Stimulated activated CD8-positive, alpha-beta memory T cell treated with anti-CD3 and anti-CD28 coated beads, Interleukin-15, amount 100 ng/mL, for 24 hours (primary cell): ENCODE measurements around the gene COL6A5.
"Not testable (repeated sequence)": the region's sequence is repeated elsewhere in the genome, so short reads cannot be mapped to it uniquely, and the experiment has no call there.

Experiments
- DNase-seq: peaks from one replicate; pipeline ENCODE4 v3.0.0-alpha.2; 2020; ENCODE audit warnings: low read depth

Gene COL6A5

GRCh38 chr3:130442284-130442683 lies 96.8 kb downstream of the COL6A5 start:
- no peak for DNase-seq

- not testable (repeated sequence) for DNase-seq
Observed at GRCh38 chr3:130446840-130447239, 101.4 kb downstream of the COL6A5 start.

DNA sequence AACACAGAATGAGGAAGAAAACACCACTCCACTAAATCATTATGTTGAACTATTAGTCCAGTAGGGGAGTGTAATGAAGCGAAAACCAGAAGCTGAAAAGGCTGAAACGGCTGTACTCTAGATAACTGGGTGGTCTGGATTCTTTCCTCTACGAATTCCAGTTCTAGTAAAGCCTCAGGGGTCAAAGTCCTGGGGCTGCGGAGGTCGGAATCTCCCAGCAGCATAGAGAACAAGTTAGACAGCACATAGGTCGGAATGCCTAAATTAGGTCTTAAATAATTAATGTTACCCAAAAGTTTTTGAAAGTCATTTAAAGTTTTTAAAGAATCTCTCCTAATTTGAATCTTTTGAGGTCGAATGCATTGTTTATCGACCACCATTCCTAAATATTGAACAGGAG lies 102.7 kb downstream of the COL6A5 start:
- not testable (repeated sequence) for DNase-seq

- DNase-seq = no peak
Observed at GRCh38 chr3:130456540-130456939, 111.1 kb downstream of the COL6A5 start.

- no peak for DNase-seq
Observed at GRCh38 chr3:130457671-130458070, 112.2 kb downstream of the COL6A5 start.

GRCh38 chr3:130459944-130460343 lies 114.5 kb downstream of the COL6A5 start:
- DNase-seq = no peak

DNA sequence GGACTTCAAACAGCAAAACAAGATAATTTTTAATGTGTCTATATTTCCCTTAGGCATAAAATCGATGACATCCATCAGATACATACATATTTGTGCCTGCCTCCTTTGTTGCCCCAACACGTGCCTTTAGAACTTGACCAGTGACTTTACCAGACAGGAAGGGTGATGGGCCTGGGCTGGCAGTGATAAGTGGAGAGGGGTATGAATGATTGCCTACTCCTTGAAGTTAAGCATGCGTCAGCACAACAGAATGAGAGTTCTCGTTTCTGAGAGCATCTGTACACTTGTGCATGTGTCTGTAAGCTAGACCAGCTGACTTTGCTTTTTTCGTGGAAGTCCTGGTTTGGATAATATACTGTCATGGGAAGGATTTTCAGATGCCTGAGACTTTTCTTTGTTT lies 116.6 kb downstream of the COL6A5 start:
- no peak for DNase-seq

GRCh38 chr3:130463221-130463620 lies 117.7 kb downstream of the COL6A5 start:
- DNase-seq = no peak

- no peak for DNase-seq
Observed at GRCh38 chr3:130465521-130465920, 120.0 kb downstream of the COL6A5 start.

GRCh38 chr3:130468311-130468710 lies 122.8 kb downstream of the COL6A5 start:
- no peak for DNase-seq

- DNase-seq = no peak
Observed at GRCh38 chr3:130470126-130470525, 124.7 kb downstream of the COL6A5 start.

DNA sequence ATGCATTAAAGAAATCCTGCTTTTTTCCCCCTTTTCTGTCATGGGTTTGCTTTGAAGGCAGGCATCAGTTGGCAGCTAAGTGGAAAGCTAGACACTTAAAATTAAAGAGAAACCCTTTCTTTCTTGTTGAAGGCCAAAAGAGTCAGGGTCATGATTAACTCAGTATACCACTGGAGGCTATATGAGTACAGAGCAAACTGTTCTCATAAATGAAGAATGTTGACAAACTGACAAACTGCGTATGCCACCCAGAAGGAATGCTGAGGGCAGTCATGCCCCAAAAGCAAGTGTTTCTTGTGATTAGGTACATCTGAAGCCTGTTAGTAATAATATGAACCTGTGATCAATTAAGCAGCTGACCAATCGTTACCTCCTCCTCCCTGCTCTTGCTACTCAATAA lies 127.9 kb downstream of the COL6A5 start:
- no peak for DNase-seq

- no peak for DNase-seq
Observed at GRCh38 chr3:130480736-130481135, 135.3 kb downstream of the COL6A5 start.

DNA sequence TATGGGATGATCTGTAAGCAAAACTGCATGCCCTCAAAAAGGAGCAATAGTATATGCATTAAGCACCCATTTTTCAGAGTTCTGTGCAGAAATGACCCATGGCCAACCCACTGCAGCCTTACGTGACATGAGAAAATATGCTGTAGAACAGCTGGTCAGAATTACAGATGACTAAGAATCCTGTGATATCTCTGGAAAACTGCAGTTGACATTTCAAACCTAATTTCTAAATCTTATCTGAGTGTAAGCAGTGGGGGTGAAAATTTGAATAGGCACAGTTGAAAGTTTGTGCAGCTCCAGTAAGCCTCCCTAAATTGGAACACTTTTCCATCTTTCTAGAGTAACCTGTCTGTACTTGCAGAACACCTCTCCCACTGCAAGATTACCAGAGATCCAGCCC lies 142.8 kb downstream of the COL6A5 start:
- DNase-seq = no peak

DNA sequence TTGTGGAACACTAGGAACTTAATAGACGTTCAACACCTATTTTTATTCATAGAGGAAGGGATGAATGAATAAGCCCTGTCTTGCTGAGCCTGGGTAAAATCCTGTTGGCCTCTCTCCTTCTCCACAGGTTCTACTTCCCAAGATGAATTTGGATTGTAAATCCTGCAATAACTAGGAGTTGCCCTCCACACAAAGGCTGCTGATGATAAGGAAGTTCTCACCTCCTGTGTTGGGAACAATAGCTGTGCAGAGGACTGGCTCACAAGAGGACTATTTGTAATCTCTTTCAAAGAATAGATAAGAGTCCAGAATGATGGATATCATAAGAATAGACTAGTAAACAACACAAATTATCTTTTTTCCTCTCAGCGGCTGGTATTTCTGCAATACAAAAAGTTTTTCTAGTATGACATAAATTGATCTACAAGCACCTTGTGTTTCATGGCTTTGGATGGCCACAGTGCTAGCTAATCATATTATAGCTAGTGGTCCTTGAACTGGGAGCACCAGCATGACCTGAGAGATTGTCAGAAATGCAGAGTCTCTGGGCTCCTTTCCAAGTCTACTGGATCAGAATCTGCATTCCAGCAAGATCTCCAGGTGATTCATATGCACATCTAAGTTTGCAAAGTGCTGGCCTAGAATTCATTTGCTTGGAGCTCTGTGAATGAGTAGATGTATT lies 143.4 kb downstream of the COL6A5 start:
- DNase-seq = no peak

GRCh38 chr3:130490241-130490640 lies 144.8 kb downstream of the COL6A5 start:
- DNase-seq = no peak

- DNase-seq = no peak
Observed at GRCh38 chr3:130491431-130491830, 146.0 kb downstream of the COL6A5 start.

GRCh38 chr3:130504701-130505100 lies 159.2 kb downstream of the COL6A5 start:
- no peak for DNase-seq

- DNase-seq = no peak
Observed at GRCh38 chr3:130506031-130506430, 160.6 kb downstream of the COL6A5 start.

DNA sequence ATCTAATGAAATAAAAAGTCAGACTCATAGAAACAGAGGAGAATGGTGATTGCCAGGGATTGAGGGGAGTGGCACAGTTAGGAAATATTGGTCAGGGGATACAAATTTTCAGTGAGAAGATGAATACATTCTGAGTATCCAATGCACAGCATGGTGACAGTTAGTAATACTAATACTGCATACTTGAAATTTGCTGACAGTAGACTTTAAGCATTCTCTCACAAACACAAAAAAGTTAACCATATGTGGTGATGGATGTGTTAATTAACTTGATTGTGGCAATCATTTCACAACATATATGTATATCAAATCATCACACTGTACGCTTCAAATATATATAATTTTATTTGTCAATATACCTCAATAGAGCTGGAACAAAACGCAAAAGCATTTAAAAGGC lies 162.3 kb downstream of the COL6A5 start:
- no peak for DNase-seq

DNA sequence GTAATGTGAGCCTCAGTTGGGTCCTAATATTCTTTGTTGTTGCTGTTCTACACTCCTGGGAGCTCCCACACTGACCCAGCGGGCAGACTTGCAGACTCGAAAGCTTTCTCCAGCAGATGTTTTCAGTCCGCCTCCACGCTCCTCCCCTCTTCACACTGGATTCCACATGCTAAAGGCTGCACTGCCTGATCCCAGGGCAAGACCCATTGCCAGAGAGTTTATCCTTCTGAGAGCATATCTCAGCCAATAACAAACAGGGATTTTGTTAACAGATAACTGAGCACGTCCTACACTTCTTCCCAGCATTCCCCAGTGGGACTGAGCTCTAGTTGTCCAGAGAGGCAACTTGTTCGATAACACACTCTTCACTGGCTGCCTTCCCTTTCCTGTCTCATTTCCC lies 163.5 kb downstream of the COL6A5 start:
- no peak for DNase-seq

GRCh38 chr3:130514681-130515080 lies 169.2 kb downstream of the COL6A5 start:
- DNase-seq = no peak

- no peak for DNase-seq
Observed at GRCh38 chr3:130515755-130516154, 170.3 kb downstream of the COL6A5 start.
